OCI-LY1 (cell line): Measurements from ENCODE around the gene FRS2.

Source experiments
- CTCF ChIP-seq: fragments of 200-600 bp; sonication (generic), shearing (Covaris generic); IDR thresholded peaks from 2 replicates; pipeline ENCODE4 v1.5.1; 2017; ENCODE audit warnings: mild to moderate bottlenecking, antibody characterized with exemption, low read length, moderate library complexity, mixed read lengths
- EZH2 ChIP-seq: fragments of 200-600 bp; sonication (generic), shearing (Covaris generic); IDR thresholded peaks from 2 replicates; pipeline ENCODE4 v1.8.0; 2017; ENCODE audit warnings: borderline replicate concordance, mixed run types, mild to moderate bottlenecking, antibody characterized with exemption, low read length, moderate library complexity, mixed read lengths

- TF ChIP-seq CTCF, result no peak
- TF ChIP-seq EZH2, result no peak
Measured at GRCh38 chr12:69513297-69513696, 43.1 kb downstream of the FRS2 start.
